HG03064 (cell line): ENCODE results near the gene GRAP2.

ENCODE experiments used
- ATAC-seq: cut with Tn5 transposase; IDR thresholded peaks from one replicate; pipeline ENCODE4 v1.9.1; 2021; ENCODE audit warnings: low read depth; ENCODE audit not compliant: unreplicated experiment

Gene GRAP2

DNA sequence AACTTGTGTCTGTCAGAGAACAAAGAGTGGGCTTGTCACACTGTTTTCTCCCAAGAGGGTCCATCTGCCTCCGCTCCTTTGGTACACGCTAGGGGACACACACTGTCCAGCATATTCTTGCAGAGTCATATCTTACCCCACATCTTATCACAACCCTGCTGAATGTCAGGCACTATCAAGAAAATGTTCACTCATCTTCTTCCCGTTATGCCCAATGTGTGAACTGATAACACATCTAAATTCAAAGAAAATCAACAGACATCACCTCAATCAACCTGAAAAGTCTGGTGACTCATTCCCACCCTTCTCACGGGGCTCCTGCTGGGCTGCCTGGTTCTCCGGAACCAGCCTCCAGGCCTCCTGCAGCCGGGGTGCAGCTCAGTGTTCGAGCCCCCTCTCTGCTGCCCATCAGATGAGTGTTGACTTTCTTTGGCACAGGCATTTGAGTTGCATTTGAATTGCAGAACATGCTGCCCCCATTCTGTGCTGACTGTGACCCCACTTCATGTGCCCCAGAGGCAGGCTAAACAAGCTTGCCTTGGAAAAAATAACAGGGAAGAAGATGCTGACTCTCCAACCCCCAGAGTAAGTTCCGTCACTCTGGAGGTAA, 19.4 kb downstream of the GRAP2 start:
- ATAC-seq = no peak

DNA sequence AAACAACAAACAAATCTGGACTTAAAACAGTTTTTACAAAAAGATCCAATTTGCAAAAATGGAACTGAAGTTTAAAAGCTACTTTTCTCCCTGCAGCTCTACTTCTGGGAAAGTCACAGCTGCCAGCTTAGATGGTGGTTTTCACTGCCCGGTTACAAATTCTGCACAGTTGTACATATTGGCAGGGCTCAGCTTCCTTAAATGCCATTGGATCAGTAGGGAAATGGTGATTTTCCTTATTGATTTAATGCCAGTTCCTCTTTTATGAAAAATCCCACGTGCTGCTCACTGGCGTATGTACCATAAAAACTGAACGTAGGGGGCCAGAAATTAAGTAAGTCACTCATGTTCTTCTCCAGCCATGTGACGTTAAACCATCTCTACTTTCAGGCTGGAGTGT, 22.8 kb downstream of the GRAP2 start:
- no peak for ATAC-seq

DNA sequence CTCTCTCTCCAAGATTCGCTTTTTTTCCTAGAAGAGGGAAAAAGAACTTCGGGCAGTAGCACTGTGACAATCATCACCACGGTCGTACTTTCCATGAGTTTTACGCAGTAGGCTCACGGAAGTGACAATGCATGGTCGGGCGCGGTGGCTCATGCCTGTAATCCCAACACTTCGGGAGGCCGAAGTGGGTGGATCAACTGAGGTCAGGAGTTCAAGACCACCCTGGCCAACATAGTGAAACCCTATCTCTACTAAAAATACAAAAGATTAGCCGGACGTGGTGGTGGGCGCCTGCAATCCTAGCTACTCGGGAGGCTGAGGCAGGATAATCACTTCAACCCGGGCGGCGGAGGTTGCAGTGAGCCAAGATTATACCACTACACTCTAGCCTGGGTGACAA, 23.4 kb downstream of the GRAP2 start:
- ATAC-seq = no peak

DNA sequence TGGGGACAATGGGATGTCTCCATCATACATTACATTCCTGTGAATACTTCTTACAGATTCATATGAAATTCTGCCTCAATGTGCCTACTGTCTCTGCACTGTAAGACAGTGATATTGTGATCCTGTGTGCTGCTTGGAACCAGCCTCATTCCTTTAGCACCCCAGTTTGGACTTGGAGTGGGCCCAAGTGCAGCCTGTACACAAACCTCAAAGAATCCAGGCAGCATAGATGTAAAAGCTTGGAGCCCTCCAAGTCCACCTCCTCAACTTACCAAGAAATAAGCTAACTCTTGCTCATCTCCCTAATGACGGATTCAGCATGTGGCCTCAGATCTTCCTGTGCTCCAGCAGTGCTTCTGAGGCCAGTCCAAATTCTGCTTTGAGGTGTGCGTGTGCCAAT, 24.4 kb downstream of the GRAP2 start:
- no peak for ATAC-seq

DNA sequence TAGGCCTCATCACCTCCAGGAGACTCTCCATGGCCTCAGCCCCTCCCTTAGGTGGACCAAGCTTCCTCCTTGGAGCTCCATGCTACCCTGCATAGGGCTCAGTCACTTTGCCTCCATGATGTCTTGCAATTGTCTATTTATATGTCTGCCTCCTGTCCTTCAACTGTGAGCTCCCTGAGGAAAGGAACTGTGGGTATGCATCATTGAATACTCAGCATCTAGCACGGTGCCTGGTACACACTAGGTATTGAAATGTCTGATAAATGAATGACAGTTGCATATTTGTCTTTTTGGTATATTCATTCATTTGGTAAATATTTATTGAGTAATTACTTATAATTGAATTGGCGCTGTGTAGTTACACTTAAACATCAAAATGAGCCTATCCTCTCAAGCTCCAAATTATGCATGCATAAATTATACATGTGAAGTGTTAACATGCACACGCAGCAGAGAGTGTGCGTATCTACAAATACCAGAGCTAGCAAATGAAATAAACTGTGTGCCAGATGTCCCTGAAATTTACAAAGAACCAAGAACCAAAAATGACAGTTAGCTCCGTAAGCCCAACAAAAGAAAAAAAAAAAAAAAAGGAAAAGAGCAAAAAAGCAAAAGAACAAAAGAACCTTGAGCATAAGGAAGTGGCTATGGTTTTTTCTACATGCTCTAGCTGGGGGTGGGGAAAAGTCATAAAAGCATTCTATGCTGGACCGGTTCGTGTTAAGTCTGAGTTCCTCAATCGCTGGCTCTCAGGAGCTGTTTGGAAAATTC, 25.2 kb downstream of the GRAP2 start:
- ATAC-seq = no peak

DNA sequence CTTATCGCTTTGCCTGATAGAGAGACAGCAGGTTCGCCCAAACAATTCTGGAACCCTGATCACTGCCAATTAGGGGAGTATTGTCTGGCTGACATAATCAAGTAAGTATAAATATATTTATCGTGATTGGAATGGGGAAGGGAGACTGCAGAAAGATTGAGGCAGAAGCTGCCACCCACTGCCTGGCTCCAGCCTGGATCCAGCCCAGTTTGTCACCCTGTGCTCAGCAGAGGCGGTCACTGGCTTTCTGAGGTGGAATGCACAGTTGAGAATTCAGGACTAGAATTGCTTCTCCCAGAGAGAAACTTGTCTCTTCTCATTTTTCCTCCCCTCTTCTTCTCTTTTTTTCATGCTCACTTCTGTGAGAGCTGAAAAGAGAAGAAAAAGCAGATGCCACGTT, 25.9 kb downstream of the GRAP2 start:
- no peak for ATAC-seq

DNA sequence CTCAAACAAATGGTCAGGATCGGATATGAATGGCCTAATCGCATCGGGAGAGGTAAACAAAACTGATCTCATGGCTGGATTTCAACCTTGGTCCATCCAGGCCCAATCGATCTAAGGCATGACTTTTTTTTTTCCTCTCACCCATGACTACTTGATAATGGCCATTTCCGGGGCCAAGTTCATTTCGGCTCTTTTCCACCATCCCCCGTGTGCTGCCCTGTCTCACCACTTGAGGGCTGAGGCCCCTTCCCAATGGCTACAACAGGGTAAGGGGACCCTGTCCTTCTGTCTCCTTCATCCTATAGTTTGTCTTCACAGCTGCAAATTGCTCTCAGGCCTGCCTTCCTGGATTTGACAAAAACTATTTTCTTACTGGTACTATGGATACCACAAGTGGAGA, 26.7 kb downstream of the GRAP2 start:
- ATAC-seq = no peak

DNA sequence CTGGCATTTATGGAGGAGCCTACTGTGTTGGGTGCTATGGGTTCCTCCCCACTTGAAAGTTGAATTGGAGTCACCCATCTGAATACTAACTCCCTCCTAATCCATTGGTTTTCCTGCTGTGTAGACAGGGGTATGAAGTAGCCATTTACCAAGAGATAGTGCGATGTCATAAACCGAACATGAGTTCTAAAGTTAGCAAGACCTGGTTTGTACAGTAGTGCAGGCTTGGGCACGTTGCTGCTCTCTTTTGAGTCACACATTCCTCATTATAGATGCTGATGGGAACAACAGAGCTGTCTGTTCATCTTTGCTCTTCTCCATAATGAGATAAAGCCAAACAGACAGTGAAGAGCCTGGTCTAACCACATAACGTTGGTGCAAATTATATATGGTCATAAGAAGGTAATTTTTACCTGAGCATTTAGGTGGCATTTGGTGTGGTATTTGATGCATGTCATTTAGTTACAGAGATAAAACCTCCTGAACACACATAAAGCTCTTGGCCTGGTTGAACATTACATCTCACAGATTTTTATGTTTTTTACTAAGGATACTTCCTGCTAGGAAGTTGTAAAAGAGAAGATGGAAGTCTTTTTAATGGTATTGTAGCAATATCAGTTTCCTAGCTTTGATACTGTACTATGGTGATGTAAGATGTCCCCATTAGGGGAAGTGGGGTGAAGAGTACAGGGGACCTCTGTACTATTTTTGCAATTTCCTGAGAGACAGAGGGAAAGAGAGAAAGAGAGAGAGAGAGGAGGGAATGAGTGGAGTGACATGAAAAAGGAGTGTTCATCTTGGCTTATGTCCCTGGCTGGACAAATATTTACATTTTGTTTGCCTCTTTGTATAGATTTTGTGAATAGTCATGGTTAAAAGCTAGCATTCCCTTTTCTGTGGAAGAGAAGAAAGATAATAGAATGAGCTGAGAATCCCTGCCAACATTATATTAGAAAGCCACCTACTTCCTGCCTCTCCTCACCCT, 27.9 kb downstream of the GRAP2 start:
- no peak for ATAC-seq

DNA sequence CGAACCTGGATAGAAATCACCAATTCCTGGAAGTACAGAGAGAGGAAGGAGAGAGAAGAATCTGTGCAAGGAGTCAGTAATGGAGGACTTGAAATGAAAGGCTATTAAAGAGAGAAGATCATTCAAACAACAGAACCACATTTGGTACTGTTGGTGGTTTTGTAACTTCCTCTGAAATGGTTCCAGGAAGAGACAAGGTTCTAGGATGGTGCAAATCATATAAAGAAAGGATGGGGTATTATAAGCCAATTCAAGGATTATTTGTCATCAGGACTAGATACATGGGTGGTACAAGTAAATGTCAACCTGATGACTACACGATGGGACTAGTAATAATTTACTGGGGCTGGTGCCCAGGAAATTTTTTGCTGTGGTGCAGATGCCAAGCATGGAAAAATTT, 30.4 kb downstream of the GRAP2 start:
- no peak for ATAC-seq

DNA sequence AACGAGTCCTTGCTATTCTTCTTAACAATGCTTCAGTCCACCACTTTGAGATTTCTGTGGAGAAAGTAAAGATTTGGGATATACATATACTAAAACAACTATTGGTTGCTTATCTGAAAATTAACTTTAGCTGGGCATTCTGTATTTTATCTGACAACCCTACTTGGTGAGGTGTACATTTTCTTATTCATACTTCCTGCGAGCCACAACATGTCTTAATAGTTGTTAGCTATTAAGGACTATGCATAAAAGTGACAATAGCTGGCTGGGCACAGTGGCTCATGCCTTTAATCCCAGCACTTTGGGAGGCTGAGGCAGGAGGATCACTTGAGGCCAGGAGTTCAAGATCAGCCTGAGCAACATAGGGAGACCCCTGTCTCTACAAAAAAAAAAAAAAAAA, 31.3 kb downstream of the GRAP2 start:
- ATAC-seq = no peak

DNA sequence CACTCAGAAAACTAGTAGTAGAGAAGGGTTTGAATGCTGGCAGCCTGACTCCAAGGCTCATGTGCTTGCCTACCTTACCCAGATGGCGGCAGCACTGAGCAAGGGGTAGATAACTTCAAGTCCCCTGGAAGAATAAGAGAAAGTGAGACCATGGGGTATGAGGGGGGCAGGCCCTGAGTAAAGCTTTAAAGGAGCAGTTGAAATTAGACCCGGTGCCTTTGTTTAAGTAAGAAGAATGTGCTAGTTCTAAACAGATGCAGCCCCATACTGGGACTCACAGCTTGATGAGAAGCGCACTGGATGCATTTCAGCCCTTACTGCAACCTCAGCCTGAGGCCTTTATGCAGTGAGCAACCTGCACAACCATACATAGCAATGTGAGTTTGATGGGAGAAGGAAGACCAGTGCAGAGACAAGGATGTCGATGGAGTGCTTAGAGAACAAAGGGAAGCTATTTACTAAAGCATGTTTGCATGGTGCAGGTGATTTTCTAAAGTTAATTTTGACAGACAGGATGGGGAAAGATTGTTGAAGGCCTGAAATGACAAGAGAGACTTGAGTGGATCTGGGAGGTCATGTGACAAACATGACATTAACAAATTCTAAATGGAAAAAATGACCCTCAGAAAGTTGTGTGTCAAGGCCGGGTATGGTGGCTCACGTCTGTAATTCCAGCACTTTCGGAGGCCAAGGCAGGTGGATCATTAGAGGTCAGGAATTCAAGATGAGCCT, 32.2 kb downstream of the GRAP2 start:
- ATAC-seq = no peak

DNA sequence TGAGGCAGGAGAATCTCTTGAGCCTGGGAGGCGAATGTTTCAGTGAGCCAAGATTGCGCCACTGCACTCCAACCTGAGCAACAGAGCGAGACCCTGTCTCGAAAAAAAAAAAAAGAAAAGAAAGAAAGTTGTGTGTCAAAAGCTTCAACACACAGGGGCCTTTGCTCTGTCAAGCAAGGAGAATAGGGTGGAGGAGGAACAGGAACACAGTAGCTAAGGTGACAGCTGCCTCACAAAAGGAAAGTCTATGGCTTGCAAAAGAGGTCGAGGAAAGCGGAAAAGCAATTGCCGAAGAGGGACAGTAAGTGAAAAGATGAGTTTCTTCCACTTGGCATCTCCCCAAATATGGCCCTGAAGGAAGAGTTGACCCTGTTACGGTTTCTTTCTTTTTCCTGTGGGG, 32.9 kb downstream of the GRAP2 start:
- ATAC-seq = no peak

DNA sequence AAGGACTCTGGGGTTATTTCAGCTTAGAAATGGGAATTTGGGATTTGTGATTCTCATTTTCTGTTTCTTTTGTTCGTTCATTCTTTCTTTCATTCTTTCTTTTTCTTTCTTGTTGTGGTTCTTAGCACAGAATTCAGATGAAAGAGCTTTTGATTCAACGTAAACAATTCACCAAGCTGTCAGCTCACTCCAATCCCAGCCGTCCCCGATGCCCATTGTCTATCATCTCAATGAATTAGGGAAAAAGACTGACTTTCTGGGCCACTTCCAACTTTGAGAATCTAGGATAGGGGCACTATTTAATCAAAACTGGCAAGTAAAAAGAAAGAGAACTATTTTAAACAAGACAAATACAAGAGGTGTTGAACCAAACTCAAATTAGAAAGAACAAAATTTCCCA, 34.2 kb downstream of the GRAP2 start:
- ATAC-seq = no peak

DNA sequence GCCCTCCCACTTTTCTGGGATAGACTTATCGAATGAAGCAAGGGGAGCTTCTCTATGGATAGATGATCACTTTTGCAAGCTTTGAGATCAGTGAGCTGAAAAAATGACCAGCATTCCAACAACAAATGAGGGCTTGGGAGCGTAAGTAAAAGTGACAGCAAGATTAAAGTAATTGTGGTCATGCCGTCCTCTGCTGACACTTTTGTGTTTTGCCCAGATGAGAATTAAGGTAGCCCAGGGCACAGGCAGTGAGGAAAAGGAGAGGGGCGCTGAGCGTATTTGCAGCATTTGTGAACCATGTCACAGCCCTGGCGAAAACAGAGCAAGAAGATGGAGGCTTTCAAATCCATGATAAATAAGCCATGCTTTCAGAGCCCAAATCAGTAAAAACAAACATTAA, 34.7 kb downstream of the GRAP2 start:
- no peak for ATAC-seq

DNA sequence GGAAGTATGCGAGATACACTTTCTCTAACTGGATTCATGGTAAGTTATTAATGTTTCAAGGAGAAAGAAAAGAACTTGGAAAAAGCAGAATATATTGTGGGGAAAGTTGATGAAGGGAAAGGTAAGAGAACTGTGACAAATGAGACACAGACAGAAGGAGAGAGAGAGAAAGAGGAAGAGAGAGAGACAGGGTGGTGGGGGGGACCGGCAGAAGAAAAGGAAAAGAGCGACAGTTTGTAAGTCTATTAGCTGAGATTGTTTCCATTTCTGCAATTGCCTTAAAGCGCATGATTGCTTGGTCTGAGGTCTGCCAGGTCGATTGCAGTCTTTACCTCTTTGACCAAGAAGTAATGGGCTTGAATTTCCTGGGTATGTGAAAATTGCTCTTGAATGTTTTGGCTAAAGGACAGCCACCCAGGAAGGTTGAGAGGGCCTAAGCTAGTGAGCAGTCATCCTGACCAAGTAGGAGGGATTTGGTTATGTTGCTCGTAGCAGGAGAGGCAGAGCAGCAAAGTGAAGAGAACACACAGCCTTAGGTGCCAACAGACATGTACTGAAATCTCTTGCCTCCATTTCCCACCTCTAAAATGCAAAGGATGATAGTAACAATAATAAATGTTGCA, 35.8 kb downstream of the GRAP2 start:
- no peak for ATAC-seq

DNA sequence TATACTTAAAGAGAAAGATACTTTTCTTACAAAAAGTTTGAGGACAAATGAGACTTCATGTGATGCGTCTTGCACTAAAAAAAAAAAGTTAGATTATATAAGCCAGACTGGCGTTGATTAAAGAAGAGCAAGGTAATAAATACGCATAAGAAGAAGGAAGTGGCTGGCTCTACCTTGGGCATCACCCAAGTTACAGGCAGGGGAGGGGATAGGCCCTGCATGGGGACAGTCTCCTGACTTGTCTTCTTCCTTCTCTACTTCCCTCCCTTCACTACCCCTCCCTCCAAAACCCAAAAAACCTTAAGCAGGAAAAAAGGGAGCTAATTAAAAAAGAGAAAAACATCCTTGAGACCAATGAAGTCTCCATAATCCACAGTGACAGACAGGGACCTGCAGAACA, 37.0 kb downstream of the GRAP2 start:
- ATAC-seq = no peak

DNA sequence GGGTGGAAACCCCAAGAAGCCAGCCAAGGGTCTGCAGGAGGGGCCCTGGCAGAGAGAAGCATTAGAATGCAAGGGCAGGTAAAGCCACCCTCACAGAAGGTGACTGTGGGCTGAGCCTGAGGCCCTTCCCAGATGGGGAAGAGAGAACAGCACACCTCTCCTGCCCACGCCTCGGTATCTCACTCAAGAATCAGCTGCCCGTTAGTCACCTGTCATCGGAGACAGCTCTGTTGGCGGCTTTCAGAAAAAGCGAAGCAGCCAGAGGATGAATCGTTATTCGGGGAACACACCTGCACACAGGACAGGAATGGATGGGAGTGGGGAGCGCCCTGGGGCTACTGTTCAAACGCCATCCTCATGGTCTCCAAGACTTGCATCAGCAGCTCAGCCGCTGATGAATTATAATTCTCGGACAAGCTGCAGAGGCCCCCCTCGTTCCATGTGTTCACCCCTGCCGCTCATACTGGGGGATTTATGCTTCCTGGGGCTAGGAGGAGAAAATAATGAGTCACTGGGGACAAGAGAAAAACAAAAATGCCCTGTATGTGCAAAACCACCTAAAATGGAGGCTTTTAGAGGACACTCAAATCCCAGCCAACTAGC, 37.7 kb downstream of the GRAP2 start:
- no peak for ATAC-seq

DNA sequence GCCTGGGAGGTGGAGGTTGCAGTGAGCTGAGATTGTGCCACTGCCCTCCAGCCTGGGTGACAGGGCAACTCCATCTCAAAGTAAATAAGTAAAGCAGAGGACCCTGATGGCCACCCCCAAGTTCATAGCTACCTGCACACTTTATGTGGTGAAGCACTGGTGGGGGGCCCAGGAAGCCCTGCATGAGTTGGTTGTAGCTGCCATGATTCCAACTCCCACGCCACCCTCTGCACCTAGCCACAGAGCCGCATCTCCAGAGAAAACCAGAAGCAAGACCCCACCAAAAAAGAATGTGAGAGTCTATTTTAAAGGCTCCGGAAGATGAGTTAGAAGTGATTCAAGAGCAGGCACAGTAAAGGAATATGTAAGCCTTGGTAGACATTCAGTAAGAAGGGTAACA, 38.9 kb downstream of the GRAP2 start:
- ATAC-seq = no peak

DNA sequence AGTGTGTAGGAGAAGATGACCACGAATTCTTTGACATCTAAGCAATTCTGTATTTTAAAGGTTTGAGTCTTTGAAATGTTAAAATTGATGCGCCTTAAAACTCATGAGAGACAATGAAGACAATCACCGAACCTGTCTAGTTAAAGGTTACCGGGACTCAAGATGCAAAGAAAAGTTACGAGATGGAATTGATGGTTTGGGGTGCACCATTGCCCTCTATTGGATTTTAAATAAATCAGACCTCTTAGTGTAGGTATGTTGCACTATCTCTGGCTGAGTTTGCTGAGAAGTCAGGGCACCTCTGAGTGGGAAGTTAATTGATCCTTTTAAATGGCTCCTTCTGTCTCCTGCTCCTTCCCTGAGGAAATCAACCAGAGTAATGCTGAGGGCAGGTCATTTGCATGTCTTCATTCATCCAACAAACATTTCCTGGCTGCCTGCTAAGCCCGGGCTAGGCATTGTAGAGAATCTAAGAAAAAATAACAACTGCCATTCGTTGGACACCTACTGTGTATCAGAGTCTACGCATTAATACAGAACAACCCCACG, 39.9 kb downstream of the GRAP2 start:
- no peak for ATAC-seq

DNA sequence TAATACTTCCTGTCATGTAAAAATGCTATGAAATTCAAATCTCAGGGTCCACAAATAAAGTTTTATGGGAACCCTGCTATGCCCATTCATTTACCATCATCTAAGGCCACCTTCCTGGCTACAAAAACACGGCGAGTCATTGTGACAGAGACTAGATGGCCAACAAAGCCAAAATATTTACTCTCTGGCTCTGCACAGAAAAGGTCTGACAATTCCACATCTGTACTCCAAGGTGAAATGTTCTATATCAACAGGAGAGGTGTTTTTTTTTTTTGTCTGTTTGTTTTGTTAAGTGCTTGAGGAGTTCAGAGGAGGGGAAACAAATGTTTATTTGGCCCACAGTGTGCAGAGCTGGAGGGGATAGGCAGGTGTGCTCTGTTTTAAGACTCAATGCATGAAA, 40.7 kb downstream of the GRAP2 start:
- no peak for ATAC-seq
